Effector CD8-positive, alpha-beta T cell (primary cell): ENCODE results near the gene ENTPD1.

ENCODE experiments used
- DNase-seq: peaks from one replicate; lab custom pipeline; 2025; lab: John Stamatoyannopoulos, UW

ENTPD1 gene

DNA sequence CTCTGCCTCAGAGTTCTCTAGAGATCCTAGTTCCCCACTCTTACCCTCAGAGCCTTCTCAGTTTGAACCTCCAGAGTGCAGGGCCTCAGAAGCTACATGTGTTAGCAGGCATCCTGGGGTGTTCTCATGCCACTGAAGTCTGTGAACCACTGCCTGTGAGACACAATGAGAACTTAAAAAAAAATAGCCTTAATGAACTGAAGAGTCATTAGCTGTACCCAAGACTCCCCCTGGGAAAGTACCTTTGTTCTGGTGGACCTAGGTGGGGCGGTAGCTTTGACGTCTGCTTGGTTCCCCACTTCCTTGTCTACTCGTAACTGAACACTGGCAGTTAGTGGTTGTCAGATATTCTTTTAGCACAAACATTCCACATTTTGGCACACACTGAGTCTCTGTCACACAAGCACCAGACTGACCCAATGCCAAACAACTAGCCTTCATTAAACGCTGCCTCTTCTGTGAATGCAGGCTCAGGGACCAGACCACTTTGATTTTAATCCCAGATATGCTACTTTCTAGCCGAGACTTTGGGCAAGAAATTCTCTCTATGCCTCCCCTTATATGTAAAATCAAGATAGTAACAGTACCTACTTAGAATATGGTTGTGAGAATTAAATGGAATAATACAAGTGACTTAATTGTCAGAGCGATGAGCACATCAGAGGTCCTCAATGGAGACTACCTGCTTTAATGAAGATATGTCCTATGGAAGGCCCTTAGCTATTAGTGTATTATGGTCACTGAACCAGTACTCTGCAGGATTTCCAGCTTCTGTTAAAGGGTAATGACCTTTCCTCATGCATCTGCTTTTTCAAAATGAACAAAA is 76.5 kb downstream of the ENTPD1 start:
- no peak for DNase-seq

DNA sequence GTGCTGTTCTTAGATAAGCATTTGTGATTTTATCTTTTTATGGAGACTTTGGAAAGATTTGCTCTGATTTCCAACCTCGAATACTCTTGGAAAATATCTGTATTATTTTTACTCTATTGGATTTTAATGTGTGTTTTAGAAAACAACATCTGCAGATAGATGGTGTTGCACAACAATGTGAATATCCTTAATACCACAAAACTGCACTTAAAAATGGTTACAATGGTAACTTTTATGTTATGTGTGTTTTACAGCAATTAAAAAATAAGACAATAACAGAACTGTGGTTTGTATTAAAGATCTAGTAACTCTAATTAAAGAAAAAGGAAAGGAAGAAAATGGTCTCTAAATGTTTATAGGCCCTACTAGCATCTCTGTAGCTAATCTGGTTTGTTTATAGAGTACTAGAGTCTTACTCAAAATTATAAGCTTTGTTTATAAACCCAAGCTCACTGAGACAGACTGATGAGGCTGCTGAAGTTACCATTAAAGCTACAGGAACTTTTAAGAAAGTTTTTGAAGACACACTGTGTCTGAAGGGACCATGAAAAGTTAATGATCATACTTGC is 77.2 kb downstream of the ENTPD1 start:
- DNase-seq: no peak

DNA sequence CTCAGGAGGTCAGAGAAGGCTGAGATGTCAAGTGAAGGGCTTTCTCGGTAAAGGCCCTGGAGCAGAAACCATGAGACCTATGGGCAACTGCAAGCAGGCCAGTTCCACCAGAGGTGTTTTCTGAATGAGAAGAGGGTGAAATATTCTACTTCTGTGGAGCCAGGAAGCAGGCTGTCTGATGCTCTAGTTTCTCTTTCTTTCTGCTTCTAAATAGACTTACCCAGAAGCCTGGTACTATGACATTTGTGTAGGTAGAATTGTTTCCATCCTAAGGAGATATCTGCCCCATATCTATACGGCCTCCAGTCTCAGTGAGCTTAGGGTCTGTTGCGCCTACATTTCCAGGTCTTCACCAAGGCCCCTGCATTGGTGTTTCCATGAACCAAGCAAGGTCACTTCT is 78.4 kb downstream of the ENTPD1 start:
- DNase-seq: no peak

DNA sequence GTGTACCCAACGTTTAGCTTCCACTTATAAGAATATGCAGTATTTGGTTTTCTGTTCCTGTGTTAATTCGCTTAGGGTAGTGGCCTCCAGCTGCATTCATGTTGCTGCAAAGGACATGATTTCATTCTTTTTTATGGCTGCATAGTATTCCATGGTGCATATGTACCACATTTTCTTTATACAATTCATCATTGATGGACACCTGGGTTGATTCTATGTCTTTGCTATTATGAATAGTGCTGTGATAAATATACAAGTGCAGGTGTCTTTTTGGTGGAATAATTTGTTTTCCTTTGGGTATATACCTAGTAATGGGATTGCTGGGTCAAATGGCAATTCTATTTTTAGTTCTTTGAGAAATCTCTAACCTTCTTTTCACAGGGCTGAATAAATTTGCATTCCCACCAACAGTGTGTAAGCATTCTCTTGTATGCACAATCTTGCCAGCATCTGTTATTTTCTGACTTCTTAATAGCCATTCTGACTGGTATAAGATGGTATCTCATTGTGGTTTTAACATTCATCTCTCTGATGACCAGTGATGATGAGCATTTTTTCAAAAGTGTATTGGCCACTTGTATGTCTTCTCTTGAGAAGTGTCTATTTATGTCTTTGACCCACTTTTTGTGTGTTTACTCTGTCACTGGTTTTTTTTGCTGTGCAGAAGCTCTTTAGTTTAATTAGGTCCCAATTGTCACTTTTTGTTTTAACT is 79.3 kb downstream of the ENTPD1 start:
- DNase-seq: no peak

DNA sequence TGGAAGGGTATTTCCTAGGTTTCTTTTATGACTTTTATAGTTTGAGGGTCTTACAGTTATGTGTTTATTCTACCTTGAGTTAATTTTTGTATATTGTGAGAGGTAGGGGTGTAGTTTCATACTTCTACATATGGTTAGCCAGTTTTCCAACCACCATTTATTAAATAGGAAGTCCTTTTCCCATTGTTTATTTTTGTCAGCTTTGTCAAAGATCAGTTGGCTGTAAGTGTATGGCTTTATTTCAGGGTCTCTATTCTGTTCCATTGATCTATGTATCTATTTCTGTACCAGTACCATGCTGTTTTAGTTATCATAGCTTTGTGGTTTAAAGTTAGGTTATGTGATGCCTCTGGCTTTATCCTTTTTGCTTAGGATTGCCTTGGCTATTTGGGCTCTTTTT is 79.9 kb downstream of the ENTPD1 start:
- DNase-seq: no peak

DNA sequence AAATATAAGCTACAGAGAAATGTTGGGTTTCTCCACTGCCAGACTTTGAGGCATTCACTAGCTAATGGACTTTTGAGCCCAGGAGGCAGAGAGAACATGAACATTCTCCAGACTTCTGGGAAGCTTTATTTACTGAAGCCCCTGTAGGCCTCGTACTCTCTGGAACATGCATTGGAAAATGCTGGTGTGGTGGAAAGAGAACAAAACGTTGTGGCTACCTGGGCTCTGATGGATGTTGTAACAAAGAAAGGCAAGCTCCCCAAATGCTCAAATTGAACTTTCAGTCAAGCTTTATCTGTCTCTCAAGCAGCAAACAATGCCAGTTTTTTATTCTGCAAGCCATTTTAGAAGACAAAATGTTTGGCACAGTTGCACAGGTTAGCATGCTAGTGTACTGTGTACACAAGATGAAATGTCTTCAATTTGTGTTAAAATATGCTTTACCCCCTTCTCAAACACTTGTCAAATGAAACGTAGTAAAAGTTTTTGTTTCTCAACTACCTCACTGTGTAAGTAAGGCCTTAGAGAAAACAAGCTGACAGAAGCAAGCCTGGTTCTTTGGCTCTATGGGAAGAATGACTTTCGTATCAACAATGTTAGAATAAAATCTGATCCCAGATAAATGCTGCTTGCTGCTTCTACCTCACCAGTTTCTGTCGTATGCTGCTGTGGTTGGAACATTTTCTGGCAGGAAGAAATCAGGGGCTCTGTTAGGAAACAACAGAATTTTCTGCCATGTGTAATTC is 80.8 kb downstream of the ENTPD1 start:
- DNase-seq: no peak

DNA sequence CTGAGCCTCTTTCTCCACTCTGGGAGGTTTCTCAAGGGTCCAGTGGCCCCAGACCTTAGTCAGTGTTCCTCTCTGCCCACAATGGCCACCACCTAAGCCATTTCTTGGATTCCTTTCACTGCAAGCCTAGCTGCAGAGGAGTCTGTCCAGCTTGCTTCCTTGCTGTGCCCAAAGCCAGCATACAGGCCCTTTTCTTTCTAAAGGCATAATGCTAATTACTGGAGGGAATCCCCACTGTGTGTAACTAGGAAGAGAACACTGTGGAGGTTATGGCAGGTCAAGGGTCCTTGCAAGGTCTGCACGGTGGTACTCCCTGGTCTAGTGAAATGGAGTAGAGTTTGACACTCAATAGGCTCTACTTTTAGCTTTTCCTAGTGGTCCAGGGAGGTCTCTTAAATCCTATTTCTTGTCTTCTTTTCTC is 81.4 kb downstream of the ENTPD1 start:
- no peak for DNase-seq

DNA sequence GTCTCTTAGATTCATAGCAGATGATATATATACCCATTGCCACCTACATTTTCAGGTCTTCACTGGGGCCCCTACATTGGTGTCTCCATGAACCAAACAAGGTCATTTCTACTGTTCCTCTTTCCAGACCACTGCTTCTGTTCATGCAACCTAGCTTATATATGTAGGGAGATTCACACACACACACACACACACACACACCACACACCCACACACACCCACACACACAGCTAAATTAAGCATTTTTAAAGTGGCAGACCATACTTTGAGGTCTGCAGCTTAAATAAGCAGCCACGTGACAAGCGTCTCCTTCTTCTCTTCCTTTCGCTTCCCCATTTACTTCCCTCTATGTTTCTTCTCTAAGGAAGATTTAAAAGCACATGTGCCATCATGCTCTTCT is 81.8 kb downstream of the ENTPD1 start:
- no peak for DNase-seq

DNA sequence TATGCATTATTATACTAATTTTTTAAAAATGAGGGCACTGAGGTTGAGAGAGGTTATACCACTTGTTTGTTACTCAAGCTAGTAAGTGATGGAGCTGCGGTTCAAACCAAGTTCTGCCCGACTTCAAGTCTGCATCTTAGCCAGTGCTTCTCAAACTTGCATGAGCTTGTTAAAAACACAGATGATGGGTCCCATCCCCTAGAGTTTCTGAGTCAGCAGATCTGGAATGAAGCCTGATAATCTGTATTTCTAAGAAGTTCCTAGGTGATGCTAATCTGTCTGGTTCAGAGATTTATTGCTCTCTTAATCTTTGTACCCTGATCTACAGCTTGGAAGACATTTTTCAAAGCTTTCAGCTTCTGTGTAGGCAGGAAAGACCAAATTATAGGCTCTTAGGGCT is 84.2 kb downstream of the ENTPD1 start:
- no peak for DNase-seq

DNA sequence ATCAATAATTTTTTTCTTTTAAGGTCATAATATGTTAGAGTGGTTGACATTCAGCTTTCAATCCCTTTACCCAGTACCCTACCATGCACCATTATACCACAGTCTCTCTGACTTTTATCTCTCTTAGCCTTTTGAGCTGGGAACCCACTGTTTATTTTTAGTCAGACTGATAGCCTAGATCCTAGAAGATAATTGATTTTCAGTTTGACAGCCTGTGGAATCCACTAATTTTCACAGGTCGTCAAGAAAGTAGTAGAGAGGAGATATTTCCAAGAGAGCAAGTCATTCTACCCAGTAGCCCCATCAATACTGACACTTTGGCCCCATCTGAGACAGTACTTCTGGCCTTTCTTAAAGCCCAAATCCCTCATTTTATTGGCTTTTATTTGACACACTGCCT is 84.7 kb downstream of the ENTPD1 start:
- no peak for DNase-seq

DNA sequence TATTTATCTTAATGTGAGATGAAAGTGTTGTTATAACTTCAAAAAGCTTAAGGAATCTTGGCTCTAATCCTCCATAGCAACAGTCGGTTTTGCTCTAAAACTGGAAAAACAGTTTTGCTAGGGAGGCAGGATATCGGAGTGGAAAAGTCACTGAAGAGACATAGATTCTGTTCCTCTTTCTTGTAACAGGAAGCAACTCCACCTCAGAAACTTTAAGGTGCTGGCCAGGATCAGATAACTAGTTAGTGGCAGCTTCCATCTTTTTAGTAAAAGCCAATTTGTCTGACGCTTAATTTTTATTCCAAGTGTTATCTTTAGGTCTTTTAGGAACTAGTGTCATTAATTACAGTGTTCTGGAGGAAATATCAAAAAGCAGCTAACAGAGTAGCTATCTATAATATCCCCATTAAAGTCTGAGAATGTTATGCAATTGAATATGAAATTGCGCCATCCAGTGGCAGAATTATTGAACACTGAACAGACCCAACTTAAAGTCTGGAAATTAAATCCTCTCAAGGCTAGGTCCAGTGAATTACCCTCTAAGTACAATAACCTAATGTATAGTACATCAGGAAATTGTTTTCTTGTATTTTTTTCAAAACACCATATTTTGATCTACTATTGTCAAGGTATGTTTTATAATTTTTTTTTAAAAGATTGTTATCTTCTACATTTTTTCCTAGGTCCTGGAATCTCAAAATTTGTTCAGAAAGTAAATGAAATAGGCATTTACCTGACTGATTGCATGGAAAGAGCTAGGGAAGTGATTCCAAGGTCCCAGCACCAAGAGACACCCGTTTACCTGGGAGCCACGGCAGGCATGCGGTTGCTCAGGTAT is 85.9 kb downstream of the ENTPD1 start:
- DNase-seq: no peak

DNA sequence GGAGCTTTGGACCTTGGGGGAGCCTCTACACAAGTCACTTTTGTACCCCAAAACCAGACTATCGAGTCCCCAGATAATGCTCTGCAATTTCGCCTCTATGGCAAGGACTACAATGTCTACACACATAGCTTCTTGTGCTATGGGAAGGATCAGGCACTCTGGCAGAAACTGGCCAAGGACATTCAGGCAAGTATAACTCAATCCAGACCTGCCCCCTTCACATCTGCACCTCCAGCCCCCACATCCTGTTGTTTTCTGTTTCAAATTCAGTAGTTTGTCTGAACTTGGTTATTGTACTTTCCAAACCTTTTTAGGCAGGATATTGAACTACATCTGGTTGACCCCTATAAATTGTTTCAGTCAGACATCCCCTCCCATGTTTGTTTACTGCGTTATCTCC is 89.4 kb downstream of the ENTPD1 start:
- no peak for DNase-seq

DNA sequence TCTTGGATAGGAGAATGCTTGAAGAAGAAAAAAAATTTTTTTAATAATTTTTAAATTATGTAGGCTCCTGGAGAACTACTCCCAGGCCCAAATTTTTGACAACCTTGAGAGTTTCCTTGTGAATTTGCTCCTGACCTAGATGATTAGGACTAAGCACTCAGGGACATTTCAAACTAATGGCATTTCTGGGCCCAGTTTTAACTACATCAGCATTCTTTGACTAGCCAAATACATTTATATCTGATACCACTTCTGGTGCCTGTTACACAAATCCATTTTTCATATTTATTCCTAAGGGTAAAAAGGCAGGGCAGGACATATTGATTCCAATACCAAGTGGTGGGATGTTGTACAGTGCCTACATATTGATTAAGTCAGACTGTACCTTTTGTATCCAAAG is 91.0 kb downstream of the ENTPD1 start:
- no peak for DNase-seq

DNA sequence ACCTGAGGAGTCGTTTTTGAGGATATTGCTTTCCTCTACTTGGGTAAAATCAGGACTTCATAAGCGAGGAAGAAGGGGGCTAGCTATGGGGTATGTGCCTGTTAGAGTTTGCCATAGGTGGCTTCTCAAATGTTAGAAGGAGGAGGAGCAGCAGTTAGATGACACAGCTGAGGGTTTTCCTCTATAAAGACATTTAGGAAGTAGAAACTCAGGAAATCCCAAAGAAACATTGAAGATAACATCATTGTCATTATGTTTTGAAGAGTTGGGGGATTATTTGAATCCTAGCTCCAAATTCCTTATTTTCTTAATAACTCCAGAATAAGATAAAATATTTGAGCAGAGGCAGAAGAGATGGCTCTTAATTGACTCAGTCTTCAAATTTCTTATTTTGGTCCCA is 92.9 kb downstream of the ENTPD1 start:
- DNase-seq: no peak

DNA sequence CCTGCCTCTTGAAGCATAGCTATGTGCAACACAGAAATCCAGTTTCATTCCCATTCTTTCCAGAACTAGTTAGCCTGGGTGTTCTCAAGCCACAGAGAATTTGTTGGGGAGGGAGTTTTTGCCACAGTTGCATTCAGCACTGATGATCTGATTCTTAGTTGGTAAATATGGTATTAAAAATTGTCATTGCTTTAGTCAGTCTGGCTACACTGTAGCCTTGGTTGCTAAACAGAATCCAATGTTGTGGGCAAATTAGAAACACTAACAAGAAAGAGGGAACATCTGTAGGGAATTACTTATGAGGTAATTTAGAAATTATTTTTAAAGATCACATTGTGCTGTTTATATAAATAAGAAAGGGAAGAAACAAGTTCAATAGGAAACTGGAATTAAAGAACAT is 94.8 kb downstream of the ENTPD1 start:
- no peak for DNase-seq

DNA sequence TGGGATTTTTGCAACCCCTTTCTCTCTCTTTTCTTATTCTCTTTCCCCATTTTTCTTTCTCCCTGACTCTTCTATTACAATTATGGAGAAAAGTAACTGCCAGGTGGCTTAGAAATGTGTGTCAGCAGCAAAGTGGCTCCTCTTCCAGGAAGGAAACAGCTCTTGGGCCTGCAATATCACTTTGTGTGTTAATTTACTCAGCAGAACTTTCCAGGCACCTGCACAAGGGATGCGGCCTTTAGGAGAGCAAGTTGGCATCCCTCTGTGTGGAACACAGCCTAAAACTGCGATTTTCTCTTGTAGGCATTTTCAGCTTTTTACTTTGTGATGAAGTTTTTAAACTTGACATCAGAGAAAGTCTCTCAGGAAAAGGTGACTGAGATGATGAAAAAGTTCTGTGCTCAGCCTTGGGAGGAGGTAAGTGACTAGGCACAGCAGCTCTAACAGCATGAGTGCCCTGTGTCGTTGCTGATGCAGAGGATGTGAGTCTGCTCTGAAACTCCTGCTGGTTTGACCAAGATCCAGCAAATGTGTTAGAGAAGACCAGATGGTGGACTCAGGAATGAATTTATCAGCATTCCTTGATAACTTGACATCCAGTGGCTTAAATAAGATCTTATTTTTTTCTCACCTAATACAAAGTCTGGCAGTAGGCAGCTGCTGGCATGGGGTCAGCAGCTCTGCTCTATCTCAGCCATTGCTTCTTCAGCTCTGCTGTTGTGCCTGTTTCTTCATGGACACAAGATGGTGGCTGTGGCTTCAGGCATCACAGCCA is 104.4 kb downstream of the ENTPD1 start:
- DNase-seq: no peak

DNA sequence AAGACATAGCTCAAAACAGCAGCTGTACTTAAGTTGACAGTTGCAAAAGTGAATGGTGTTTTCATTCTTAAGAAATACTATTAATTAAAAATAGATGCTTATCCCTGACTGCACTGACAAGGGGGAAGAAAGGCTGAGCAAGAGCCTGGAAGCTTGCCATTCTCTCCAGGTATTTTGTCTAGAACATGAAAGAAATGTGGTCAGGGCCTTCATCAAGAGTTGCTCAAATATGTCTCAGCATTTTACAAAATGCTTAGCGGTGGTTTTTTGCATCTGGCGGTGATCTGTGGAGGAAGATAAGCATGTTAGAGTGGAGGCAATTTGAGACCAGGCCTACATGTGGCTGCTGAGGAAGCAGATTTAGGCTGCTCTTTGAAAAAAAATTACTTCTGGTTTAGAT is 105.4 kb downstream of the ENTPD1 start:
- no peak for DNase-seq

DNA sequence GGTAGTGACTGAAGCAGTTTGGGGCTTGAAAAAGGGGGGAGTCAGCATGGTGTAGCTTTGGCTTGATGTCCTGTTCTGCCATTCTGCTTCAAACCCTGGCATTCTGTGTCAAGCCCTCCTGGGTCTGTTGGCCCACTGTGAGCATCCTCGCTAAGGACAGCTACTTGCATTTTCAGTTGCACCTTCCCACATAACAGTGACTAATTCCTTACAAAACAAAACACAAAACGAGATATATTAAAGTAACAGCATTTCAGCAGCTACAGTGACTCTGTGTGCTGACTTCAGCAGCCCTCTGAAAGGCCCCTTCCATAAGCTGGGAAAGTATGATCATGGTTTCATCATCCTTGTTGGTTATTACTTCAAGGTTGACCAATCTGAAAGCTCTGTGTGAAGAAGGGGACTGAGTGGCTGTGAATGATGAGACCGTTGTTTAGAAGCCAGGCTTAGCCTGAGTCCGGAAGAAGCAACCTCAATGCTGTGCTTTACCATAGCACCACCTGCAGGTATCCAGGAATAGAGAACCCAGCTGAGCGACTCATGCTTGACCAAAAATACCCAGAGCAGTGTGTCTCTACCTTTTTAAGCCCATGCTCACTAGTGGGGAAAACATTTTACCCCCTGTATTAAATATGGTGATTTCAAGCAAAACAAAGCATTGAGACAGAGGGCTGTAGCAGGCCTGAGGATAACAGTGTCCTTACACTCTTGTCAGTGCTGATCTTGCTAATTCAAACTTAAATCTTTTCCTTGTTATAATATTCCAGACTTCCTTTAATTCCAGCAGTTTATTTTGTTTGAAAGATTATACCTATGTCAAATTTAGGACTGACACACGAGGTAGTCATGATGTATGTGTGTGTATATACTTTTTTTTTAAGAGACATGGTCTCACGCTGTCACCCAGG is 109.2 kb downstream of the ENTPD1 start:
- DNase-seq: no peak

DNA sequence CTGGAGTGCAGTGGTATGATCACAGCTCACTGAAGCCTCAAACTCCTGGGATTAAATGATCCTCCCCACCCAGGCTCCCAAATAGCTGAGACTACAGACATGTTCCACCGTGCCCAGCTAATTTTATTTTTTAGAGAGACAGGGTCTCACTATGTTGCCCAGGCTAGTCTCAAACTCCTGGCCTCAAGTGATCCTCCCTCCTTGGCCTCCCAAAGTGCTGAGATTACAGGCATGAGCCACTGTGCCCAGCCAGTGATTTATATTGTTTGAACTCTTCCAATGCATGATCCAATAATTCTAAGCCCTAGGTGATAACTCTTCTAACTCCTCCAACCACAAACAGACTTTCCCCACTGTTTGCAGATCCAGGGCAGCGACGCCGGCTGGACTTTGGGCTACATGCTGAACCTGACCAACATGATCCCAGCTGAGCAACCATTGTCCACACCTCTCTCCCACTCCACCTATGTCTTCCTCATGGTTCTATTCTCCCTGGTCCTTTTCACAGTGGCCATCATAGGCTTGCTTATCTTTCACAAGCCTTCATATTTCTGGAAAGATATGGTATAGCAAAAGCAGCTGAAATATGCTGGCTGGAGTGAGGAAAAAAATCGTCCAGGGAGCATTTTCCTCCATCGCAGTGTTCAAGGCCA is 110.0 kb downstream of the ENTPD1 start:
- no peak for DNase-seq
